Stimulated activated CD4-positive, alpha-beta T cell treated with anti-CD3 and anti-CD28 coated beads, Interleukin-1b, Interleukin-23, amount 100 ng/mL, for 24 hours (primary cell): ENCODE data around the gene ZNF362.
"Not testable (repeated sequence)": the region's sequence is repeated elsewhere in the genome, so short reads cannot be mapped to it uniquely, and the experiment has no call there.

Experiments used
- DNase-seq, 4 experiments: peaks; one replicate each; pipeline ENCODE4 v3.0.0-alpha.2; 2020; ENCODE audit warnings: low read depth in 4 of 4, low spot score in 1 of 4

ZNF362 gene

GRCh38 chr1:33305816-33306652 lies 49.7 kb downstream of the ZNF362 start:
- no peak for DNase-seq

- no peak for DNase-seq
These were observed 50.6 kb downstream of the ZNF362 start for GRCh38 chr1:33306653-33307493.

DNA sequence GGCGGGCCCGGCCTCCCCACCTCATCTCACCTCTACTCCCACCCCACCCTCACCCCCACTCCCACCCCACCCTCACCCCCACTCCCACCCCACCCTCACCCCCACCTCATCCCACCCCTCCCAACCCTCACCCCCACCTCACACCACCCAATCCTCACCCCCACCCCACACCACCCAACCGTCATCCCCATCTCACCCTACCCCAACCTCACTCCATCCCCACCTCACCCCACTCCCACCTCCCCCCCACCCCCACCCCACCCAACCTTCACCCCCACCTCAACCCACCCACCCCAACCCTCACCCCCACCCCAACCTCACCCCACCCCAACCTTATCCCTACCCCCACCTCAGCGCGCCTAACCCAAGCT lies 51.2 kb downstream of the ZNF362 start:
- DNase-seq = no peak

DNA sequence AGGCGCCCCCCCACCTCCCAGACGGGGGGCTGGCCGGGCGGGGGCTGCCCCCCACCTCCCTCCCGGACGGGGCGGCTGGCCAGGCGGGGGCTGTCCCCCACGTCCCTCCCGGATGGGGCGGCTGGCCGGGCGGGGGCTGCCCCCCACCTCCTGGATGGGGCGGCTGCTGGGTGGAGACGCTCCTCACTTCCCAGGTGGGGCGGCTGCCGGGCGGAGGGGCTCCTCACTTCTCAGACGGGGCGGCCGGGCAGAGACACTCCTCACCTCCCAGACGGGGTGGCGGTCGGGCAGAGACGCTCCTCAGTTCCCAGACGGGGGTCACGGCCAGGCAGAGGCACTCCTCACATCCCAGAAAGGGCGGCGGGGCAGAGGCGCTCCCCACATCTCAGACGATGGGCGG lies 53.1 kb downstream of the ZNF362 start:
- not testable (repeated sequence) for DNase-seq

GRCh38 chr1:33310702-33311101 lies 54.4 kb downstream of the ZNF362 start:
- no peak for DNase-seq

DNA sequence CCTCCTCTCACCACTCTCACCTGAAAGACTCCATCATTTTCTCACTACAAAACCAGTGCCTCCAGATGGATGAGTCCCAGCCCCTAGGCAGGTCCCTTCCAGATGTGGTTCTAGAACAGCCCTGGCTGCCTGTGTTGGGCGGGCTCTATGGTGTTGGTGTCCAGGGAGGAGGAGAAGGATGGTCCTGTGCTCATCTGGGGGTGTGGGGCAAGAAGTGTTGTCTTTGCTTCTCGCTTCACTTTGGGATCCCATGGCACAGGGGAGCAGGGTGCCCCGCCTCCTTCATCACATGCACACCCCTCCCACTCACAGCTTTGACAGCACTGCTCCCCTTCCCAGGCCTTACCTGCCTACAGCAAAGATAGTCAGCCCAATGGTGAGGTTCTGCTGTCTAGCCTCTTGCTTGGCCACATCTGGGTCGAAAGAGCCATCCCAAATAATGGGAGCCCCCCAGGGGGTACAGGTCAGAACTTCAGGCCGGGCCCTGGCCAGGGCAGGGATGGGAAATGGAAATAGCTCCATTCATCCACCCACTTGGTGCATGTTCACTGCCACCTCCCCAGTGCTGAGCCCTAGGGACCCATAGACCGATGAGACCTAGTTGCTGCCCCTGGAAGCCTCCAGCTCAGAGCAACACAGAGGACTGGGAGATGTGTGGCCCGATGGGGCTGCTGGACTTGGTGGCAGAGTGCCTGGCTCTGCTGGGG lies 55.6 kb downstream of the ZNF362 start:
- DNase-seq = no peak

GRCh38 chr1:33312413-33312749 lies 56.1 kb downstream of the ZNF362 start:
- no peak for DNase-seq

- DNase-seq = no peak
These were observed 58.1 kb downstream of the ZNF362 start for GRCh38 chr1:33314416-33314815.

DNA sequence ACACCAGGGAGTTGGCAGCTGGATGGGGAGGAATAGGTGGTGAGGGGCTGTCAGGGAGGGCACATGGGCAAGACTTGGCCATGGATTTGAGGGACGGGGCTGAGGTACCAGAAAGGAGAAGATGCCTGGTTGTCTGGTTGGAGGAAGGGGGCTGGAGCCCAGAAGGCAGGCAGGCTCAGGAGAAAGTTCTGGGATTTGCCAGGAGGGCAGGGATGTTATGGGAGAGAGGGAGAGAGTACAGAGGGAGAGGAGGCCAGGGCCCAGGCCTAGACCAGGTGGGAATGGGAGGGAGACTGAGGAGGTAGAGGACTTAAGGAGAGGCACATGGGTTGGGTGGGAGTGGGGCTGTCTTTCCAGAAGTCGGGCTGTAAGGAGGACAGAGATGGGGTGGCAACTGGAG lies 60.3 kb downstream of the ZNF362 start:
- no peak for DNase-seq

DNA sequence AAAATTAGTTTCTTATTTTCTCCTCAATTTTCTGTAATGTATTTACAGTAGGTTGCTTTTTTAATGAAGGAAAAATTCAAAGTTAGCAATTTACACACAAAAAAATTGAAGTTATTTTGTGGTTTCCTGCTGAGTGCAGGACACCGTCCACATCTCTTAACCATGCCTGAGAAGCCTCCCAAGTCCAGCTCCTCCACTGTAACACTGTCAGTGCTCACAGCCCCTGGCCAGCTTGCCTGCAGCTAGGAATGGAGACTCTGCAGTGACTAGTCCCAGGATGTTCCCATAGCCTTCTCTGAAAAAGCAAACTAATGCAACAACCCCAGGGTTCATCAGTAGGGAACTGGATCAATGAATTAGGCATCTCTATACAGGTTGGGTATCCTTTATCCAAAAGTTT lies 61.1 kb downstream of the ZNF362 start:
- DNase-seq = no peak

DNA sequence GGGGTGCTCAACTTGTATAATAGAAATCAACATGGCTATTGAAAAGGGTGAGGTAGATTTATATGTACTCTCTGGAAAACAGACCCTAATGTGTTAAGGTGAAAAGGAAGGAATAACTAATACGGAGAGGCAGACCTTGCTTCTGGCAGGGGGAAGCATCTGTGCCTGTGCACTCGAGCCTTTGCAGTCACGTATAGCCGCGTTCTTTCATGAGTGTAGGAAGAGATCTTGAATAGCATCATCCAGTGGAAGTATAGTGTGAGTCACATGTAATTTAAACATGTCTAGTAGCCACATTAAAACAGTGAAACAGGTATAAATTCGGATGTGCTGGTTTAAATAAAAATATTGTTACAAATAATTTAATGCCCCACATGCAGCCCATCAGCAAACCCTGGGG lies 61.7 kb downstream of the ZNF362 start:
- DNase-seq = no peak

GRCh38 chr1:33319186-33319948 lies 63.1 kb downstream of the ZNF362 start:
- no peak for DNase-seq

DNA sequence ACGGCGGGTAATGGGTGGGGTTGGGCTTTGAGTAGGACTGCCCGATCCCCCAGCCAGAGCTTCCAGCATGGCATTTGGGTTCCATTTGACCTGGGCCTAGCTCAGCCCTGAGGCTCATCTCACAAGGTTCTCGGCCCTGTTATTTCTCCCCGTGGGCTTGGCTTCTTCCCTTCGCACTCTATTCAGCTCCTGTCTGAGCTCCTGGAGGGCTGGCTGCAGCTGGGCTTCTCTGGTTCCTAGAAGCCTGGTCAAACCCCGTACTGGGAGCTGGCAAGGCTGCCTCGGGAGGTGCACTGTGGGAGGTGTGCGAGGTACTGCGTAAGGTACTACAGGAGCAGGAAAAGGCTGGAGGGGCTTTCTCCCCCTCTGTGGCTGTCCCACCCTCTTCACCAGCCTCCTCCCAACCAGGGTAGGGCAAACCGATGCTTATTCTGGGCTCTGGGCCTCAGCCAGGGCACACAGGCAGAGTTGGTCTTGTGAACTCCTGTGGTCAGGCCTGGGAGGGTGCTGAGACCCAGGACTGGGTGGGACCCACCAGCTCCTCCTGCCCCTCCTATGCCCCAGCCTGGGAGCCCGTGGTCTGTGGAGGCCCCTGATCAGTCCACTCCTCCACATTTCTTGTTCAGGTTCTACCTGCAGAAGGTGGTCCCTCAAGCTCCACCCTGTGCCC lies 63.8 kb downstream of the ZNF362 start:
- DNase-seq = no peak

GRCh38 chr1:33320619-33321165 lies 64.4 kb downstream of the ZNF362 start, which contains the start of gene A3GALT2:
A3GALT2 (minus strand) TSS chr1:33321098; CDS start chr1:33321098, 0 bp downstream.
- no peak for DNase-seq

DNA sequence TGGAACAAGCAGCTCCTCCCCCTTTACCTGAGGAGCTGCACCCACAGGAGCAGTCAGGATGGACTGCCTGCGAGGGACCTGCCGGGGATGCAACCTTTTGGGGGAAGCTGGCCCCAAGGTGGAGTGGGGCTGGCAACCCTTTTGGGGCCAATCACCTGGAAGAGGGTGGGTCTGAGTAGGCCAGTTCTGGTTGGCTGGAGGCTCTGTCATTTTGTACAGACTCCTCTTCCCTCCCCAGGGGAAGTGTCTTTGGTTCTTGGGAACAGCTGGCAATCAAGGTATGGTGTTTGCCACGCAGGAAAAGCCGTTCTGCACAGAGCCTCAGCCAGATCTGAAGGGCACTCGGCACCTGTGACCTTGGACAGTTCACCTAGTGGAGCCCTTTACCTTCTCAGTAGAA lies 64.9 kb downstream of the ZNF362 start:
- DNase-seq = no peak

DNA sequence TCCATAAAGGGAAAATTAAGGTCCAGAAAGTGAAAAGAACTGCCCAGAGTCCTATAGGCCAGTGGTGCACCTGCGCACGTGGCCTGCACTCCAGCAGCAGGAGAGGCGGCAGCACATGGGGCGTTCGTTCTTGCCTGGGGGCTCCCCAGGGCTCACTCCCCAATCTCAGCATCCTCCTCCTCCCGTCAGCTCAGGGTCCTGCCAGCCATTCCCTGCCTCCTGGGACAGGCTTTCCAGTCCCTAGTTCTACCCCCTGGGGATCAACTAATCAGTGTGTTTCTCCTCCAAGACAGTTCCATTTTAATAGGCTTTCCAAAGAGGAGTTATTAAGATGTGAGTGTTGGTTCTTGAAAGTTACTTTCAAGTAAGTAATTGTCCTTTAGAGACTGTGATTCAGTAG lies 65.8 kb downstream of the ZNF362 start:
- DNase-seq = no peak

- no peak for DNase-seq
These were observed 66.7 kb downstream of the ZNF362 start for GRCh38 chr1:33322870-33323585.

GRCh38 chr1:33323663-33324477 lies 67.6 kb downstream of the ZNF362 start:
- DNase-seq = no peak
